Stimulated activated CD8-positive, alpha-beta memory T cell treated with anti-CD3 and anti-CD28 coated beads, Interleukin-15, amount 100 ng/mL, for 1 hour (primary cell): ENCODE data around the gene TBC1D30.

ENCODE experiments used
- DNase-seq: peaks from one replicate; pipeline ENCODE4 v3.0.0-alpha.2; 2020; ENCODE audit warnings: low read depth

TBC1D30 gene

DNA sequence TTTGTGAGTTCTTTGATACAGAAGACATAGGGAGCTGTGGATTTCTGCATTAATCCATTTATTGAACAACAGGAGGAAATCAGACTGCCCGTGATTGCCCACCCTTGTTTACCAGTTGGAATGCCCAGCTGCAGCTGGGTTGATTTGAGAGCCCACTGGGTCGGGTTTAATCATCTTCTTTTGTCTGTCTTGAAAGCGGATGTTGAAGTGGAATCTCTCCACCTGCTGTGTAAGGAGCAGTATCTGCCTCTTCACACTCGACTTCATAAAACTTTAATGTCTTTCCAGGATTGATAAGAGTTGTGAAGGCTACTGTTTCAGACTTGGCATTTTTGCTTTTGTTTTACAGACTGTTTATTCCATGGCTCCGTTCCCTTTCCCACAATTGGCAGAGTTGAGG lies 39.9 kb downstream of the TBC1D30 start:
- no peak for DNase-seq

GRCh38 chr12:64875186-64875585 lies 50.7 kb downstream of the TBC1D30 start:
- DNase-seq: no peak

DNA sequence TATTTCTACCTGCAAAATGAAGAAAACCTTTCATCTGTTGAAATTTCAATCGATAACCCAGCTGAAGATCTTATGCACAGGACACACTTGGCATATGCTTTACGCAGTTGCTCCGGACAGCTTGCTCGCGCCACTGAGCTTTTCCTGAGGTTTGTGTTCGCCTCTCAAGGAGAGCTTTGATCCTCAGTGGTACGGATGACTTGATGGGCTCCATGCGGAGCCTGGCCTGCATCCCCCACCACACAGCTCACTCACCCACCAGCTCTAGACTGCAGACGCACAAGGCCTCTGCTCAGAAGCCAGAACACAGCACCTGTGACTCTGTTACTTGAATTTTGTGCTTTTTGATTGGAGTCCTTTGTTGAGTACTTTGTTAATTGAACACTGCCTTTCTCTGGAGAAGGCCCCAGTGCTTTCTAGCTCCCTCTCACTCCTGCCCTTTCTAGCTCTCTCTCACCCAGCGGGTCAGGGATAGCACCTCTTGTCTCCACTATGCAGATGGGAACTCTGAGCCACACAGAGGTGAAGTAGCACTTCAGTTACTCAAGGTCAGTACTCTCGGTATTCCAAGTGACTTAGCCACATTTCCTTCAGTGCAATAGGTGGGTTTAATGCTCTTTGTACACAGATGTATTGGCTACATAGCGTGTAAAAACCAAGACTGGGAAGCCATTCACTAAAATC lies 52.1 kb downstream of the TBC1D30 start:
- DNase-seq: no peak

GRCh38 chr12:64877363-64878004 lies 53.0 kb downstream of the TBC1D30 start:
- DNase-seq: no peak

- DNase-seq: no peak
These were observed 58.2 kb downstream of the TBC1D30 start for GRCh38 chr12:64882687-64883086.

GRCh38 chr12:64883264-64884163 lies 59.1 kb downstream of the TBC1D30 start:
- no peak for DNase-seq

- DNase-seq: no peak
These were observed 59.7 kb downstream of the TBC1D30 start for GRCh38 chr12:64884164-64884542.

DNA sequence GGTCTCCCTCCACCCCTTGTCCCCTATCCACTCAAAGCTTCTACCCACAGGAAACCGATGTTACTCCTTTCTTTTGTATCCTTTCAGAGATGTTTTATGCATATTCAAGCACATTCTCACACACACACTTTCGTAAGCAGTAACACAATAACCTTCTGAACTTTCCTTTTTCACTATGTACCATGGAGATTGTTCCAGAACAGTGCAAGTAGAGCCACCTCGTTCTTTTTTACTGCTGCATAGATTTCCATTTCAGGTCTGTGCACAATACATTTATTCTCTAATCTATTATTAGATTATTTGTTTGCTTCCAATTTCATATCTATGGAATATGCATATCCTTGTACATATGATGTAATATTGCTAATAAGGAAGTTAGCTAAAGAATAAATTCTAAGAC lies 60.3 kb downstream of the TBC1D30 start:
- no peak for DNase-seq

- DNase-seq: no peak
These were observed 65.2 kb downstream of the TBC1D30 start for GRCh38 chr12:64889434-64890216.

DNA sequence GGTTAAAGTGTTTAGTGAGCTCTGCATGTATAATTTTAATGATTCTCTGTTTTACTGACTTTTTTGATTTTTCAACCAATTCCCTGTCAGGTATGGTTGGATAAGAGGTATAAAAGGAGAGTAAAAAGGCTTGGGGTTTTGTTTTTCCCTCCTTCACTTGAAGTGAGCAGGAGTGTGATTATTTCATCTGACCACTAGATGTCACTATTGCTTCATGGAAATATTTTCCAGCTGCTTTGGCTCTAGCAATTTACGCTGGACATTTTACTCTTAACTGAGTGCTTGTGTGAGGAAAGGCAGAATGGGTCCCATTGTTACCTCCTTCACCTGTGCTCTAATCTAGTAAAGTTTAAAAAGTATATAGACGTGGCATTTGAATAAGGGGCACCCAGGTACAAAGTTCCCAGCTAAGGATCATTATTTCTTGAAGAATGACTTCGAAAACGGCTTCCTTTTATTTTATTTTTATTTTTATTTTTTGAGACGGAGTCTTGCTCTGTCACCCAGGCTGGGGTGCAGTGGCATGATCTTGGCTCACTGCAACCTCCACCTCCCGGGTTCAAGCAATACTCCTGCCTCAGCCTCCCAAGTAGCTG lies 66.5 kb downstream of the TBC1D30 start:
- DNase-seq: no peak

- DNase-seq: no peak
These were observed 67.2 kb downstream of the TBC1D30 start for GRCh38 chr12:64891629-64892028.

DNA sequence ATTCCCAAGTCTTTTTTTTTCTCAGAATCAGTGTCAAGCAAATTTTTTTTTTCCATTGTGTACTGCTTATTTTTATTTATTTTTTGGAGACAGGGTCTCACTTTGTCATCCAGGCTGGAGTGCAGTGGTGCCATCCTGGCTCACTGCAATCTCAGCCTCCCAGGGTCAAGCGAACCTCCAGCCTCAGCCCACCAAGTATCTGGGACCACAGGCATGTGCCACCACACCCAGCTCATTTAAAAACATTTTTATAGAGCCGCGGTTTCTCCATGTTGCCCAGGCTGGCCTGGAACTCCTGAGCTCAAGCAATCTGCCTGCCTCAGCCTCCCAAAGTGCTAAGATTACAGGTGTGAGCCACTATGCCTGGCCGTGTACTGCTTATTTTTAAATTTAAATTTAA lies 68.1 kb downstream of the TBC1D30 start:
- no peak for DNase-seq

GRCh38 chr12:64893961-64894360 lies 69.5 kb downstream of the TBC1D30 start:
- DNase-seq: no peak

GRCh38 chr12:64894827-64895475 lies 70.5 kb downstream of the TBC1D30 start:
- DNase-seq: no peak

GRCh38 chr12:64895526-64895925 lies 71.1 kb downstream of the TBC1D30 start:
- no peak for DNase-seq

DNA sequence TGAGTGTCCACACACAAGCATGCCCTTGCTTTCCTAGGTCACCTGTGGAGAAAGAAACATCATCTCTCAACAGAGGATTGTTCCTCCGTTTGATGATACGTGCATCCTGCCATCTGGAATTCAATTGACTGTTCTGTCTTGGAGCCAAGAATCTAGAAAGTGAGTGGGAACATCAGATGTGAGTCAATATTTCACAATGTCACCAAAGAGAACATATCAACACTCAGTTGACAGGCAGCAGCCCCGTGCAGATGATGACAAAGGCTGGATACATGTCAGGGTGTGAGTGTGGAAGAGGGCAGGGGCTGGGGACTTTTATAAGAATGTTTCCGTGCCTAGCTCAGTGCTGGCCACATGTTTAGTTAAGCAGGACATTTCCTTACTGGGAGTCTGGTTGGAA lies 76.1 kb downstream of the TBC1D30 start:
- DNase-seq: no peak

DNA sequence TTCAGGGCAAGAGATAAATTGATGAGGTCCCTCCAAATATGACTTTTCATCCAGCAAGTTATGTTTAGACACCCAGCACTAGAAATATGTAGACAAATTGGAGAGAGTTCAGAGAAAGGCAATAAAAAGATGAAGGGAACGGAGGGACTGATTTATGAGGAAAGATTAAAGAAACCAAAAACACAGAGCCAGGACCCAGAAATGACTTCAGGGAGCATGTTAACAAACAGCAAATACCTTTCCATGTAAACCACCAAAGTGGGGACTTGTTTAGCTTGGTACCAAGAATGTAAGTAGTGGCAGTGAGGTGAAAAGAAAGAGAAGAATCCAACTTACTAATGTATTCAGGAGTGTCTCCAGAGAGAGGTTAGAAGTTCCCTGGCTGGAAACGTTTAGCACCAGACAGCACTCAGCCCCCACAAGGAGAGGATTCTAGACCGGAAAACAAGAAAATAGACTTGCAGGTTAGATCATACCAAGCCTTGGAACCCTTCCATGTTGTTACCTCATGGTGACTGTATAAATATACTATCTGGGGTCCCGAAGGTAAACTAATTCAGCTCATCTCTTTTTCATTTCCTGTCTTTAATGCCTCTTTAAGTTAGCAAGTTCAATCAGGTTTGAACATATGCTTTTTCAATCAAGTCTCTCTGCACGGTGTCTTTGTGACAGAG lies 79.2 kb downstream of the TBC1D30 start:
- no peak for DNase-seq

- no peak for DNase-seq
These were observed 82.7 kb downstream of the TBC1D30 start for GRCh38 chr12:64907097-64907496.

GRCh38 chr12:64909124-64909523 lies 84.7 kb downstream of the TBC1D30 start:
- no peak for DNase-seq

- DNase-seq: no peak
These were observed 86.6 kb downstream of the TBC1D30 start for GRCh38 chr12:64911081-64911480.

GRCh38 chr12:64911912-64912311 lies 87.5 kb downstream of the TBC1D30 start:
- DNase-seq: no peak
